Fibroblast of villous mesenchyme (primary cell): ENCODE measurements around the gene KCNA1. TPM values are rescaled to one million over a fixed set of nuclear protein-coding genes. Genes with fewer than 3 reads are reported as not detected.

Experiments used
- DNase-seq: peaks from one replicate; pipeline ENCODE4 v3.0.0-alpha.2; 2010; ENCODE audit warnings: low read depth
- H3K4me3 ChIP-seq: 2 replicates; pipeline ENCODE4 v1.5.1; 2011; ENCODE audit warnings: low read depth, mild to moderate bottlenecking, low read length
- CTCF ChIP-seq: IDR thresholded peaks from 2 replicates; pipeline ENCODE4 v1.5.1; 2012; ENCODE audit warnings: low read depth, mild to moderate bottlenecking, low read length; ENCODE audit not compliant: insufficient read depth
- total RNA-seq: library from RNA; depleted of rRNA; stranded (reverse); fragments of >200 nt; gene quantifications from 2 replicates; pipeline ENCODE4 v1.2.3, GENCODE V29; 2012

KCNA1 gene
- total RNA-seq, 1 donor: not detected

- H3K4me3 ChIP-seq: no peak overlapping the region
- no peak for TF ChIP-seq CTCF
- DNase-seq: no peak
Measured at GRCh38 chr12:4962539-4963486, 53.1 kb downstream of the KCNA1 start.

Other genes with a start within 250 kb of the KCNA1 start
- gene GALNT8, start 189.5 kb upstream of the KCNA1 start, total RNA-seq: under 0.01 TPM in 2 replicates
- not detected in 2 replicates for gene KCNA5, start 134.0 kb downstream of the KCNA1 start, total RNA-seq